GM19240 (cell line): ENCODE data around the gene OCIAD2.
"Not testable (repeated sequence)": the region's sequence is repeated elsewhere in the genome, so short reads cannot be mapped to it uniquely, and the experiment has no call there.

Source experiments
- DNase-seq: peaks from one replicate; pipeline ENCODE4 v3.0.0; 2011; ENCODE audit warnings: low spot score; ENCODE audit not compliant: insufficient read length

Gene OCIAD2

GRCh38 chr4:48907706-48908477 is 1.3 kb upstream of the OCIAD2 start:
- no peak for DNase-seq

GRCh38 chr4:48905363-48906015 is 1.1 kb downstream of the OCIAD2 start:
- DNase-seq, result no peak

- no peak for DNase-seq
These were observed 1.9 kb downstream of the OCIAD2 start for GRCh38 chr4:48904541-48905142.

- no peak for DNase-seq
These were observed 2.5 kb downstream of the OCIAD2 start for GRCh38 chr4:48904101-48904500.

GRCh38 chr4:48902266-48902665 is 4.3 kb downstream of the OCIAD2 start:
- no peak for DNase-seq

GRCh38 chr4:48901196-48901595 is 5.4 kb downstream of the OCIAD2 start:
- no peak for DNase-seq

- no peak for DNase-seq
These were observed 6.6 kb downstream of the OCIAD2 start for GRCh38 chr4:48899950-48900349.

- no peak for DNase-seq
These were observed 7.2 kb downstream of the OCIAD2 start for GRCh38 chr4:48899432-48899749.

GRCh38 chr4:48898733-48899431 is 7.7 kb downstream of the OCIAD2 start:
- DNase-seq, result no peak

- no peak for DNase-seq
These were observed 9.7 kb downstream of the OCIAD2 start for GRCh38 chr4:48896845-48897244.

GRCh38 chr4:48891028-48891619 is 15.4 kb downstream of the OCIAD2 start:
- no peak for DNase-seq

- DNase-seq, result not testable (repeated sequence)
These were observed 16.8 kb downstream of the OCIAD2 start for GRCh38 chr4:48889750-48890149.

GRCh38 chr4:48881646-48882045 is 24.9 kb downstream of the OCIAD2 start:
- DNase-seq, result not testable (repeated sequence)

GRCh38 chr4:48879561-48880442 is 26.8 kb downstream of the OCIAD2 start:
- DNase-seq, result no peak

GRCh38 chr4:48877827-48878535 is 28.6 kb downstream of the OCIAD2 start:
- no peak for DNase-seq

GRCh38 chr4:48864696-48865095 is 41.9 kb downstream of the OCIAD2 start:
- not testable (repeated sequence) for DNase-seq

- DNase-seq, result no peak
These were observed 42.8 kb downstream of the OCIAD2 start for GRCh38 chr4:48863728-48864127.

- no peak for DNase-seq
These were observed 43.9 kb downstream of the OCIAD2 start for GRCh38 chr4:48862661-48863060.

- no peak for DNase-seq
These were observed 44.5 kb downstream of the OCIAD2 start for GRCh38 chr4:48862038-48862437.

- no peak for DNase-seq
These were observed 48.4 kb downstream of the OCIAD2 start for GRCh38 chr4:48858130-48858529.
